ENCODE results near the gene SNX22.

Gene SNX22

DNA sequence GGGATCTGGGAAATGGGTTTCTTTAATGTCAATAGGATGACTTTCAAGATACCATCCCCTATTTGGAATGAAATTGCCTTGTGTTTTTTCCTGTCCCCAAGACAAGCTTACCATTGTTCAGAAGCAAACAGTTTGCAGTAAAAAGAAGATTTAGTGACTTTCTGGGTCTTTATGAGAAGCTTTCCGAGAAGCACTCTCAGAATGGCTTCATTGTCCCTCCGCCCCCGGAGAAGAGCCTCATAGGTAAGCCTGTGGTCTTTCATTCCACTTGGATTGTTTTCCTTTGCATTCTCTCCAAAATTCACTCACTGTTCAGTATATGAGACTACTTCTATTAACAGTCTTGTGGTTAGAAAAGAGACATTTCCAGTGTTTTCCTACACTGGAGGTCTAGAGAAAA, 25.6 kb upstream of the SNX22 start:
- TF ChIP-seq, protein P1, sequence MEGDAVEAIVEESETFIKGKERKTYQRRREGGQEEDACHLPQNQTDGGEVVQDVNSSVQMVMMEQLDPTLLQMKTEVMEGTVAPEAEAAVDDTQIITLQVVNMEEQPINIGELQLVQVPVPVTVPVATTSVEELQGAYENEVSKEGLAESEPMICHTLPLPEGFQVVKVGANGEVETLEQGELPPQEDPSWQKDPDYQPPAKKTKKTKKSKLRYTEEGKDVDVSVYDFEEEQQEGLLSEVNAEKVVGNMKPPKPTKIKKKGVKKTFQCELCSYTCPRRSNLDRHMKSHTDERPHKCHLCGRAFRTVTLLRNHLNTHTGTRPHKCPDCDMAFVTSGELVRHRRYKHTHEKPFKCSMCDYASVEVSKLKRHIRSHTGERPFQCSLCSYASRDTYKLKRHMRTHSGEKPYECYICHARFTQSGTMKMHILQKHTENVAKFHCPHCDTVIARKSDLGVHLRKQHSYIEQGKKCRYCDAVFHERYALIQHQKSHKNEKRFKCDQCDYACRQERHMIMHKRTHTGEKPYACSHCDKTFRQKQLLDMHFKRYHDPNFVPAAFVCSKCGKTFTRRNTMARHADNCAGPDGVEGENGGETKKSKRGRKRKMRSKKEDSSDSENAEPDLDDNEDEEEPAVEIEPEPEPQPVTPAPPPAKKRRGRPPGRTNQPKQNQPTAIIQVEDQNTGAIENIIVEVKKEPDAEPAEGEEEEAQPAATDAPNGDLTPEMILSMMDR (IDR thresholded peaks at IDR 0.05; ENCODE audit: low read depth, low read length): no peak

DNA sequence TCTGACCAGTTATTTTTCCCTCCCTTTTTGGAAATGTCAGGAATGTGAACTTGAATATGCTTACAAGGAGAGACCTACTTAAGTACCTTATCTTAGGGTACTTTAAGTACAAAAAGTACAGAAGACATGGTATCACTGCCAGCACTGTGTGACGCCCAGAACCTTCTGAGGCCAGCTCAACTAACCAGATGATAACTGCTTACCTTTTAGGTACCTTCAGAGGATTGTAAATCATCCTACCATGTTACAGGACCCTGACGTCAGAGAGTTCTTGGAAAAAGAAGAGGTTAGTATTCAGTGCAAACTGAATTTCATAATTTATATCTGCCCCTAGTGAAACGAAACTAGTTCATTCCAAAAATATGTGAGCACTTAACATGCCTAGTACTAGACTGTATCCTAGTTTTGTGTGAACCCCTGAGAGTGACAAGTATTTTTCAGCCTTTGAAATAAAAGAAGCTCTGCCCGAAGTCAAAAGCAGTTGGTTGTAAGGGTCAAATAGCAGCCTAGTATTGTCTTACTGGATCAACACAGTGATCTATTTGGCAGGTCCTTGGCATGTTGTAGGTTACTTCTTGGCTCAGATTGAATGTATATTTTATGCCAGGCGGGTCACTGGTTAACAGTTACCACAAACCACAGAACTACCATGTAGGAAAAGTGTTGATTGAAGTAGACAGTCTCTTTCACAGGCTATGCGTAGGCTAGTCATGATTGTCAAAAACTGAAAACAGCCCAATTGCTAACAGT, 23.8 kb upstream of the SNX22 start:
- TF ChIP-seq, protein P1 (IDR thresholded peaks at IDR 0.05; ENCODE audit: low read depth, low read length): no peak
- H3K4me3 ChIP-seq (ENCODE audit: low read depth, low read length): no peak overlapping the region

More for the DNA sequence above, 25.6 kb upstream of the SNX22 start:
- H3K4me3 ChIP-seq (ENCODE audit: low read depth, low read length): no peak overlapping the region

- TF ChIP-seq, protein P1 (IDR thresholded peaks at IDR 0.05; ENCODE audit: low read depth, low read length): no peak
- no peak overlapping the region for H3K4me3 ChIP-seq (ENCODE audit: low read depth, low read length)
Measured at GRCh38 chr15:64130159-64130558, 21.4 kb upstream of the SNX22 start.

- no peak overlapping the region for H3K4me3 ChIP-seq (ENCODE audit: low read depth, low read length)
- TF ChIP-seq, protein P1 (IDR thresholded peaks at IDR 0.05; ENCODE audit: low read depth, low read length): no peak
Measured at GRCh38 chr15:64131547-64131946, 20.0 kb upstream of the SNX22 start.

GRCh38 chr15:64132217-64132616, 19.3 kb upstream of the SNX22 start:
- no peak overlapping the region for H3K4me3 ChIP-seq (ENCODE audit: low read depth, low read length)
- TF ChIP-seq, protein P1 (IDR thresholded peaks at IDR 0.05; ENCODE audit: low read depth, low read length): no peak

- TF ChIP-seq, protein P1 (IDR thresholded peaks at IDR 0.05; ENCODE audit: low read depth, low read length): no peak
Measured at GRCh38 chr15:64133623-64134344, 17.7 kb upstream of the SNX22 start.

DNA sequence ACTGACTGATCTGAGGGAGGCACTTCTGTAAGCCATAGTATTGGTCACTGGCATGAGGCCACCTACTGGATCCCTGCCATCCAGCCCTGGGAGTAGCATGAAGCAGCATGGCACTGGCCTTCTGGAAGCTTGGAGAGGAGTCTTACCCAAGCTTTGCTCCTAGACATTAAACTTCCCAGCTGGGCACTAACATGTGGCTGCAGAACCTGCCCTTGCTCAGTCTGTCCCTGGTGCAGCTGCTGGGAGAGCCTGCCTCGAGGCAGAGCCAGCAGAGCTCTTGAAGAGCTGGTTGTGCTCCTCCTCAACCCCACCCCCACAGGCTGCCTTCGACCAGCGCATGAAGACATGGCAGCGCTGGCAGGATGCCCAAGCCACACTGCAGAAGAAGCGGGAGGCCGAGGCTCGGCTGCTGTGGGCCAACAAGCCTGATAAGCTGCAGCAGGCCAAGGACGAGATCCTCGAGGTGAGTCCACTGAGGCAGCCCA, 17.1 kb upstream of the SNX22 start:
- TF ChIP-seq, protein P1 (IDR thresholded peaks at IDR 0.05; ENCODE audit: low read depth, low read length): no peak
- no peak overlapping the region for H3K4me3 ChIP-seq (ENCODE audit: low read depth, low read length)

More at GRCh38 chr15:64133623-64134344, 17.7 kb upstream of the SNX22 start:
- H3K4me3 ChIP-seq (ENCODE audit: low read depth, low read length): no peak overlapping the region

Measured in WI38 (cell line).